Fibroblast of villous mesenchyme (primary cell): ENCODE results near the gene SPA17. TPM values are rescaled to one million over a fixed set of nuclear protein-coding genes. Genes with fewer than 3 reads are reported as not detected.

Experiments used
- DNase-seq: peaks from one replicate; pipeline ENCODE4 v3.0.0-alpha.2; 2010; ENCODE audit warnings: low read depth
- H3K4me3 ChIP-seq: 2 replicates; pipeline ENCODE4 v1.5.1; 2011; ENCODE audit warnings: low read depth, mild to moderate bottlenecking, low read length
- CTCF ChIP-seq: IDR thresholded peaks from 2 replicates; pipeline ENCODE4 v1.5.1; 2012; ENCODE audit warnings: low read depth, mild to moderate bottlenecking, low read length; ENCODE audit not compliant: insufficient read depth
- total RNA-seq: library from RNA; depleted of rRNA; stranded (reverse); fragments of >200 nt; gene quantifications from 2 replicates; pipeline ENCODE4 v1.2.3, GENCODE V29; 2012

The SPA17 gene
- total RNA-seq, 1 donor: 12.1 TPM

DNA sequence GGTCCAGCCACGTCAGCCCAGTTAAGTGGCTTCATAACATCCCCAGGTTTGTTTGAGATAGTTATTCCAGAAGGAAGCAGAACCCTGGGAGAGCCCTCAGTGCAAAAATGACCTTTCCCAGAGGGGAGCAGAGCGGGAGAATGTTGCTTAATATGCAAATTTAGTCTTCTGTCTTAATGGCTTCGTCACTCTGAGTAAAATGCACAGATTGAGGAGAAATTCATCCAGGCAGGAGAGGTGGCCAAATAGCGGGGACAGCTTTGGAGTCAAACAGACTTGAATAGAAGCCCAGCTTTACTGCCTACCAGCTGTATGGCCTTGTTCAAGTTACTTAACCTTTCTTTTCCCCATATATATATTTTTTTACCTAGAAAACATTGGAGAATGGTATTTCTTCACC is 53.8 kb downstream of the SPA17 start:
- no peak for DNase-seq
- no peak for TF ChIP-seq CTCF
- H3K4me3 ChIP-seq: no peak overlapping the region

DNA sequence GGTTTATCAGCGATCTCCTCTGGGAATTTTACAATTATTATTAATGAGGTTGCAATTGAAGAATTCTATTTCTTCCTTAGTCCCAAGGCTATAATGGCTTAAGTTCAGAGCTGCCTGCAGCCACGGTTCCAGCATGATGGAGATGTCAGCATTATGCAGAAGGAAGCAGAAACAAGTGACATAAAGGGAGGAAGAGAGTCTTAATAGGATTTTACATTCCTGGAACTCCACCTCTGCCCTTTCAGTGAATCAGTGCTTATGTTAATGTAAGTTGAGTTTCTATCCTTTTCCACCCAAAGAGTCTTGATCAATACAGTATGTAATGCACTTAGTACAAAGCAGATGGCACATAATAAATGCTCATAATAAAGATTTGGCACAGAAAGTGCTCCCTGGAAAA is 54.4 kb downstream of the SPA17 start:
- no peak for DNase-seq
- no peak for TF ChIP-seq CTCF

DNA sequence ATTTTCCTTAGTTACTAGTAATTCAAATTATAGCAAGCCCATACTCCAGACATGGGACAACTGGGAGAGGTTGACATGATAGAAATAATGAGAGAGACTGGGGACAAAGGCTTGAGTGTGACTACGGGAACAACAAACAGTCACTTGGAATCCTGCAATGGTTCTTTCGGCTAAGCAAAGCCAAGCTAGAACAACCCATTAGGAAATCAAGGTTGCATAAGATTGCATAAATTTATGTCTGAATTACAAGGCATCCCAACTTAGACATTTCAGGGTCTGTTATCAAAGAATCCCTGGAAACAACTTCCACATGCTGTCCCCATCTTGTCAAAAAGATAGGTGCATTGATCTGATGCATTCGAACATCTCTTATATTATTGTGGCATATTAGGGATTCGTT is 55.9 kb downstream of the SPA17 start:
- no peak for TF ChIP-seq CTCF
- no peak for DNase-seq
- H3K4me3 ChIP-seq: no peak overlapping the region

More for the DNA sequence above, 54.4 kb downstream of the SPA17 start:
- H3K4me3 ChIP-seq: no peak overlapping the region

DNA sequence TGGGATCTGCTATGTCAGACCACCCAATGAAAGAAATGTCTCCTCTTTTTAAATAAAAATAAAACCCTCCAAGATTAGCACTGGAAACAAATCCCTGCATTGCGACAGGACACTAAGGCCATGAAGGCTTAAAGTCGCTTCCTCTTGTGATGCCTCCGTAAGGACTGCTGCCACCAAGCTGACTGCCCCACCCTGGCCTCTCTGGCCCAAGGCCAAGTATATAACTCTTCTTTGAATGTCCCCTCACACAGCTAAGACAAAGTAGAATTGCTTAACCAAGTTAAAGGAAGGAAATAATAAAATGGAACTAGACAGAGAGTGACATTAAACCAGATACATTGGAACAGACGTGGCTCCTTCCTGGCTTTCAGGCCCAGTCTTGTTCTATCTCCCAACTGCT is 58.5 kb downstream of the SPA17 start:
- TF ChIP-seq CTCF: no peak
- no peak overlapping the region for H3K4me3 ChIP-seq
- DNase-seq: no peak

GRCh38 chr11:124736736-124737135 is 63.0 kb downstream of the SPA17 start:
- no peak for DNase-seq
- no peak overlapping the region for H3K4me3 ChIP-seq
- no peak for TF ChIP-seq CTCF

- no peak for TF ChIP-seq CTCF
- no peak overlapping the region for H3K4me3 ChIP-seq
- DNase-seq: no peak
Observed at GRCh38 chr11:124737638-124738305, 64.1 kb downstream of the SPA17 start.
